PC-3 (cell line): Measurements from ENCODE around the gene DIP2B.

Experiments
- CTCF ChIP-seq: fragments of 300-600 bp; sonication (generic); conservative IDR thresholded peaks from 2 replicates; pipeline ENCODE4 v1.5.1; 2017; ENCODE audit warnings: antibody characterized with exemption, low read depth, mild to moderate bottlenecking, low read length
- EZH2 ChIP-seq: fragments of 300-600 bp; sonication (generic); IDR thresholded peaks from one replicate; pipeline ENCODE4 v1.6.1; 2017; ENCODE audit warnings: antibody characterized with exemption, mild to moderate bottlenecking, low read length; ENCODE audit not compliant: unreplicated experiment
- EZH2phosphoT487 ChIP-seq: fragments of 300-600 bp; sonication (generic); IDR thresholded peaks from 2 replicates; pipeline ENCODE4 v1.6.1; 2018; ENCODE audit warnings: mild to moderate bottlenecking, antibody characterized with exemption, low read length, borderline replicate concordance

GRCh38 chr12:50505675-50506530 lies 1.1 kb downstream of the DIP2B start:
- TF ChIP-seq CTCF (no peak), EZH2phosphoT487 (no peak), EZH2 (no peak)
